Measurements from ENCODE around the gene PCP2. TPM values are rescaled to one million over a fixed set of nuclear protein-coding genes. Genes with fewer than 3 reads are reported as not detected.
A peak's percentile ranks its signal among the peaks of the same experiment; 100 is the strongest.

PCP2 gene
- total RNA-seq, 4 donors from 2014 or later: 0.53 to 0.57 TPM; not detected in 2

GRCh38 chr19:7597689-7598088, 35.8 kb downstream of the PCP2 start:
- Histone ChIP-seq H3K4me1 (peaks cover under 1 to 35% (median 5%) of the 10 kb centered on the region in 3 donors), H3K4me3 (peak overlapping the region in 2 of 4 donors; percentile 56 to 66), H3K9me3 (no peaks in the 10 kb centered on the region), H3K27me3 (peaks cover 0 to 78% (median 0%) of the 10 kb centered on the region in 4 donors), H3K27ac (no peak overlapping the region), H3K36me3 (no peaks in the 10 kb centered on the region)
- TF ChIP-seq CTCF (IDR thresholded peaks at IDR 0.05) (peak in 1 of 6 experiments; percentile 6), POLR2A (IDR thresholded peaks at IDR 0.05) (no peak)
- 64 to 67% methylated on average over 8 of the region's 9 CpGs for WGBS, 2 donors
- DNase-seq: no peak
- intact Hi-C loops (cut with DNase I): no loop called here

GRCh38 chr19:7596211-7596937, 37.1 kb downstream of the PCP2 start:
- DNase-seq: no peak
- intact Hi-C loops (cut with DNase I): no loop called here
- H3K27ac ChIP-seq: peak overlapping the region in 3 of 4 donors; percentile 46 to 76 (median 72)
- H3K9me3 ChIP-seq: no peaks in the 10 kb centered on the region
- H3K27me3 ChIP-seq: peaks cover 0 to 69% (median 0%) of the 10 kb centered on the region in 4 donors
- H3K4me3 ChIP-seq: peak overlapping the region; percentile 51 to 70 (median 61)
- peaks cover 0 to 25% (median 5%) of the 10 kb centered on the region in 3 donors for H3K4me1 ChIP-seq
- no peak for TF ChIP-seq CTCF (IDR thresholded peaks at IDR 0.05)
- no peak for TF ChIP-seq POLR2A (IDR thresholded peaks at IDR 0.05)
- WGBS, 2 donors: 1 to 4% methylated on average over 9 to 23 of the region's 70 CpGs
- H3K36me3 ChIP-seq: no peaks in the 10 kb centered on the region

- DNase-seq: no peak
- peak within 1 kb of the TSS; percentile 51 to 70 (median 61) for H3K4me3 ChIP-seq
- peaks cover 0 to 67% (median 0%) of the 10 kb centered on the region in 4 donors for H3K27me3 ChIP-seq
- peak within 1 kb of the TSS in 3 of 4 donors; percentile 46 to 76 (median 72) for H3K27ac ChIP-seq
- H3K4me1 ChIP-seq: peaks cover 3 to 31% (median 7%) of the 10 kb centered on the region in 3 donors
- WGBS, 2 donors: 0% methylated on average over 2 to 9 of the region's 78 CpGs
- H3K9me3 ChIP-seq: no peaks in the 10 kb centered on the region
- no peaks in the 10 kb centered on the region for H3K36me3 ChIP-seq
- intact Hi-C loops (cut with DNase I): no loop called here
- TF ChIP-seq POLR2A (IDR thresholded peaks at IDR 0.05) (no peak), CTCF (IDR thresholded peaks at IDR 0.05) (no peak)
These were observed 37.9 kb downstream of the PCP2 start, which contains the start of gene CAMSAP3 for GRCh38 chr19:7595466-7596133. CAMSAP3 (plus strand) TSS chr19:7595863; CDS start chr19:7596003, 140 bp downstream.

GRCh38 chr19:7590256-7590655, 43.3 kb downstream of the PCP2 start:
- TF ChIP-seq CTCF (IDR thresholded peaks at IDR 0.05) (no peak), POLR2A (IDR thresholded peaks at IDR 0.05) (no peak)
- H3K36me3 ChIP-seq: no peaks in the 10 kb centered on the region
- H3K27me3 ChIP-seq: peaks cover 0 to 40% (median 0%) of the 10 kb centered on the region in 4 donors
- intact Hi-C loops (cut with DNase I): no loop called here
- H3K27ac ChIP-seq: no peak overlapping the region
- peaks cover 8 to 28% (median 10%) of the 10 kb centered on the region in 3 donors for H3K4me1 ChIP-seq
- DNase-seq: no peak
- WGBS, 2 donors: 28% methylated on average over 3 of the region's 8 CpGs; no CpG with 5 or more reads in 1 of the 2 donors
- no peak overlapping the region for H3K4me3 ChIP-seq
- H3K9me3 ChIP-seq: no peaks in the 10 kb centered on the region

- 92 to 99% methylated on average over 4 to 5 of the region's 7 CpGs for WGBS, 2 donors
These were observed 43.7 kb downstream of the PCP2 start for GRCh38 chr19:7589822-7590221.

More at GRCh38 chr19:7589822-7590221, 43.7 kb downstream of the PCP2 start:
- intact Hi-C loops (cut with DNase I): no loop called here
- no peaks in the 10 kb centered on the region for H3K9me3 ChIP-seq
- no peaks in the 10 kb centered on the region for H3K36me3 ChIP-seq
- no peak overlapping the region for H3K4me3 ChIP-seq
- peaks cover 8 to 24% (median 10%) of the 10 kb centered on the region in 3 donors for H3K4me1 ChIP-seq
- no peak overlapping the region for H3K27ac ChIP-seq
- TF ChIP-seq POLR2A (IDR thresholded peaks at IDR 0.05): no peak
- no peak for TF ChIP-seq CTCF (IDR thresholded peaks at IDR 0.05)
- H3K27me3 ChIP-seq: peaks cover 0 to 35% (median 0%) of the 10 kb centered on the region in 4 donors
- DNase-seq: no peak

Data from esophagus squamous epithelium (tissue), 5 donors.